Measurements from ENCODE around the gene SPOCK2.

GRCh38 chr10:72035252-72035887 lies 53.0 kb downstream of the SPOCK2 start:
- TF ChIP-seq, protein P1, sequence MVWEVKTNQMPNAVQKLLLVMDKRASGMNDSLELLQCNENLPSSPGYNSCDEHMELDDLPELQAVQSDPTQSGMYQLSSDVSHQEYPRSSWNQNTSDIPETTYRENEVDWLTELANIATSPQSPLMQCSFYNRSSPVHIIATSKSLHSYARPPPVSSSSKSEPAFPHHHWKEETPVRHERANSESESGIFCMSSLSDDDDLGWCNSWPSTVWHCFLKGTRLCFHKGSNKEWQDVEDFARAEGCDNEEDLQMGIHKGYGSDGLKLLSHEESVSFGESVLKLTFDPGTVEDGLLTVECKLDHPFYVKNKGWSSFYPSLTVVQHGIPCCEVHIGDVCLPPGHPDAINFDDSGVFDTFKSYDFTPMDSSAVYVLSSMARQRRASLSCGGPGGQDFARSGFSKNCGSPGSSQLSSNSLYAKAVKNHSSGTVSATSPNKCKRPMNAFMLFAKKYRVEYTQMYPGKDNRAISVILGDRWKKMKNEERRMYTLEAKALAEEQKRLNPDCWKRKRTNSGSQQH (CRISPR knock-in tag; IDR thresholded peaks at IDR 0.05; ENCODE audit: low read depth), result no peak
- TF ChIP-seq ZNF609 (CRISPR knock-in tag; IDR thresholded peaks at IDR 0.05; ENCODE audit: borderline replicate concordance) (no peak), EZH2 (conservative IDR thresholded peaks at IDR 0.05; ENCODE audit: low read depth, low read length) (no peak), TCF7 (IDR thresholded peaks at IDR 0.05; ENCODE audit: low read depth) (no peak), CREM (IDR thresholded peaks at IDR 0.05) (no peak), CREM (CRISPR knock-in tag; IDR thresholded peaks at IDR 0.05) (no peak), BCL6 (CRISPR knock-in tag; IDR thresholded peaks at IDR 0.05) (no peak), NR2C2 (CRISPR knock-in tag; IDR thresholded peaks at IDR 0.05; ENCODE audit: borderline replicate concordance) (no peak), CBX1 (IDR thresholded peaks at IDR 0.05; ENCODE audit: low read depth) (no peak), ZBTB7A (CRISPR knock-in tag; IDR thresholded peaks at IDR 0.05) (no peak), ZNF34 (CRISPR knock-in tag; IDR thresholded peaks at IDR 0.05; ENCODE audit: borderline replicate concordance) (no peak), ZKSCAN8 (CRISPR knock-in tag; IDR thresholded peaks at IDR 0.05; ENCODE audit: borderline replicate concordance) (no peak)
- TF ChIP-seq, protein P2, sequence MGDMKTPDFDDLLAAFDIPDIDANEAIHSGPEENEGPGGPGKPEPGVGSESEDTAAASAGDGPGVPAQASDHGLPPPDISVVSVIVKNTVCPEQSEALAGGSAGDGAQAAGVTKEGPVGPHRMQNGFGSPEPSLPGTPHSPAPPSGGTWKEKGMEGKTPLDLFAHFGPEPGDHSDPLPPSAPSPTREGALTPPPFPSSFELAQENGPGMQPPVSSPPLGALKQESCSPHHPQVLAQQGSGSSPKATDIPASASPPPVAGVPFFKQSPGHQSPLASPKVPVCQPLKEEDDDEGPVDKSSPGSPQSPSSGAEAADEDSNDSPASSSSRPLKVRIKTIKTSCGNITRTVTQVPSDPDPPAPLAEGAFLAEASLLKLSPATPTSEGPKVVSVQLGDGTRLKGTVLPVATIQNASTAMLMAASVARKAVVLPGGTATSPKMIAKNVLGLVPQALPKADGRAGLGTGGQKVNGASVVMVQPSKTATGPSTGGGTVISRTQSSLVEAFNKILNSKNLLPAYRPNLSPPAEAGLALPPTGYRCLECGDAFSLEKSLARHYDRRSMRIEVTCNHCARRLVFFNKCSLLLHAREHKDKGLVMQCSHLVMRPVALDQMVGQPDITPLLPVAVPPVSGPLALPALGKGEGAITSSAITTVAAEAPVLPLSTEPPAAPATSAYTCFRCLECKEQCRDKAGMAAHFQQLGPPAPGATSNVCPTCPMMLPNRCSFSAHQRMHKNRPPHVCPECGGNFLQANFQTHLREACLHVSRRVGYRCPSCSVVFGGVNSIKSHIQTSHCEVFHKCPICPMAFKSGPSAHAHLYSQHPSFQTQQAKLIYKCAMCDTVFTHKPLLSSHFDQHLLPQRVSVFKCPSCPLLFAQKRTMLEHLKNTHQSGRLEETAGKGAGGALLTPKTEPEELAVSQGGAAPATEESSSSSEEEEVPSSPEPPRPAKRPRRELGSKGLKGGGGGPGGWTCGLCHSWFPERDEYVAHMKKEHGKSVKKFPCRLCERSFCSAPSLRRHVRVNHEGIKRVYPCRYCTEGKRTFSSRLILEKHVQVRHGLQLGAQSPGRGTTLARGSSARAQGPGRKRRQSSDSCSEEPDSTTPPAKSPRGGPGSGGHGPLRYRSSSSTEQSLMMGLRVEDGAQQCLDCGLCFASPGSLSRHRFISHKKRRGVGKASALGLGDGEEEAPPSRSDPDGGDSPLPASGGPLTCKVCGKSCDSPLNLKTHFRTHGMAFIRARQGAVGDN (CRISPR knock-in tag; IDR thresholded peaks at IDR 0.05), result peak; percentile 84

Data from HepG2 (cell line).